HepG2 (cell line): ENCODE data around the gene CUL9.

Experiments used
- CTCF ChIP-seq: sonication (generic); formaldehyde crosslinking; IDR thresholded peaks from 2 replicates; pipeline ENCODE4 v1.5.0; 2020; ENCODE audit warnings: mild to moderate bottlenecking, missing genetic modification reagents, moderate library complexity
- POLR2A ChIP-seq, 2 experiments: IDR thresholded peaks; 2 replicates each; pipeline ENCODE4 v1.6.1; 2011; ENCODE audit warnings: low read depth in 2 of 2, low read length in 2 of 2, mild to moderate bottlenecking in 1 of 2, moderate library complexity in 1 of 2; ENCODE audit not compliant: insufficient read depth in 1 of 2
- TARDBP ChIP-seq: sonication (generic); formaldehyde crosslinking; IDR thresholded peaks from 2 replicates; pipeline ENCODE4 v1.8.0; 2022; ENCODE audit warnings: mild to moderate bottlenecking, missing genetic modification reagents
- TCF7L2 ChIP-seq: IDR thresholded peaks from 2 replicates; pipeline ENCODE4 v1.6.1; 2011; ENCODE audit warnings: mild to moderate bottlenecking, low read depth, low read length, moderate library complexity
- ZFP37 ChIP-seq: sonication (generic); formaldehyde crosslinking; IDR thresholded peaks from 2 replicates; pipeline ENCODE4 v1.4.0; 2020; ENCODE audit warnings: missing genetic modification reagents, borderline replicate concordance
- ZNF547 ChIP-seq: sonication (generic); formaldehyde crosslinking; IDR thresholded peaks from 2 replicates; pipeline ENCODE4 v1.5.1; 2020; ENCODE audit warnings: mild to moderate bottlenecking, missing genetic modification reagents
- ZNF883 ChIP-seq: sonication (generic); formaldehyde crosslinking; IDR thresholded peaks from 2 replicates; pipeline ENCODE4 v1.5.1; 2020; ENCODE audit warnings: mild to moderate bottlenecking, missing genetic modification reagents; ENCODE audit errors: not compliant biosample characterization
- TF ChIP-seq, protein P1 (sequence below), 2 experiments: sonication (generic) in 1 of 2; formaldehyde crosslinking in 1 of 2; IDR thresholded peaks; 2 replicates each; pipeline versions ENCODE4 v1.5.1 to v1.6.1; 2011 to 2020; ENCODE audit warnings: borderline replicate concordance in 1 of 2, low read depth in 1 of 2, low read length in 1 of 2, mild to moderate bottlenecking in 1 of 2, missing genetic modification reagents in 1 of 2, moderate library complexity in 1 of 2
- TF ChIP-seq, protein P2 (sequence below): sonication (generic); formaldehyde crosslinking; IDR thresholded peaks from 2 replicates; pipeline ENCODE4 v1.4.0; 2020; ENCODE audit warnings: mild to moderate bottlenecking, missing genetic modification reagents
- TF ChIP-seq, protein P3 (sequence below): IDR thresholded peaks from 2 replicates; pipeline ENCODE4 v1.6.1; 2012; ENCODE audit warnings: inconsistent platforms

GRCh38 chr6:43183441-43183840 is 1.4 kb downstream of the CUL9 start:
- TF ChIP-seq ZFP37 (CRISPR knock-in tag) (no peak), ZNF883 (CRISPR knock-in tag) (no peak), TARDBP (no peak), ZNF547 (CRISPR knock-in tag) (no peak), TCF7L2 (no peak), CTCF (CRISPR knock-in tag) (no peak), POLR2A (IDR thresholded peaks at IDR 0.05; ENCODE audit: insufficient read depth in 1 of 2, low read depth in 2 of 2, low read length in 2 of 2) (no peak)
- TF ChIP-seq, protein P1, sequence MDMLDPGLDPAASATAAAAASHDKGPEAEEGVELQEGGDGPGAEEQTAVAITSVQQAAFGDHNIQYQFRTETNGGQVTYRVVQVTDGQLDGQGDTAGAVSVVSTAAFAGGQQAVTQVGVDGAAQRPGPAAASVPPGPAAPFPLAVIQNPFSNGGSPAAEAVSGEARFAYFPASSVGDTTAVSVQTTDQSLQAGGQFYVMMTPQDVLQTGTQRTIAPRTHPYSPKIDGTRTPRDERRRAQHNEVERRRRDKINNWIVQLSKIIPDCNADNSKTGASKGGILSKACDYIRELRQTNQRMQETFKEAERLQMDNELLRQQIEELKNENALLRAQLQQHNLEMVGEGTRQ (IDR thresholded peaks at IDR 0.05; ENCODE audit: low read depth, low read length), result no peak
- TF ChIP-seq, protein P1 (CRISPR knock-in tag; IDR thresholded peaks at IDR 0.05; ENCODE audit: borderline replicate concordance), result no peak
- TF ChIP-seq, protein P2, sequence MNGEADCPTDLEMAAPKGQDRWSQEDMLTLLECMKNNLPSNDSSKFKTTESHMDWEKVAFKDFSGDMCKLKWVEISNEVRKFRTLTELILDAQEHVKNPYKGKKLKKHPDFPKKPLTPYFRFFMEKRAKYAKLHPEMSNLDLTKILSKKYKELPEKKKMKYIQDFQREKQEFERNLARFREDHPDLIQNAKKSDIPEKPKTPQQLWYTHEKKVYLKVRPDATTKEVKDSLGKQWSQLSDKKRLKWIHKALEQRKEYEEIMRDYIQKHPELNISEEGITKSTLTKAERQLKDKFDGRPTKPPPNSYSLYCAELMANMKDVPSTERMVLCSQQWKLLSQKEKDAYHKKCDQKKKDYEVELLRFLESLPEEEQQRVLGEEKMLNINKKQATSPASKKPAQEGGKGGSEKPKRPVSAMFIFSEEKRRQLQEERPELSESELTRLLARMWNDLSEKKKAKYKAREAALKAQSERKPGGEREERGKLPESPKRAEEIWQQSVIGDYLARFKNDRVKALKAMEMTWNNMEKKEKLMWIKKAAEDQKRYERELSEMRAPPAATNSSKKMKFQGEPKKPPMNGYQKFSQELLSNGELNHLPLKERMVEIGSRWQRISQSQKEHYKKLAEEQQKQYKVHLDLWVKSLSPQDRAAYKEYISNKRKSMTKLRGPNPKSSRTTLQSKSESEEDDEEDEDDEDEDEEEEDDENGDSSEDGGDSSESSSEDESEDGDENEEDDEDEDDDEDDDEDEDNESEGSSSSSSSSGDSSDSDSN (CRISPR knock-in tag), result no peak
- TF ChIP-seq, protein P3, sequence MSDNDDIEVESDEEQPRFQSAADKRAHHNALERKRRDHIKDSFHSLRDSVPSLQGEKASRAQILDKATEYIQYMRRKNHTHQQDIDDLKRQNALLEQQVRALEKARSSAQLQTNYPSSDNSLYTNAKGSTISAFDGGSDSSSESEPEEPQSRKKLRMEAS, result no peak
